Panc1 (cell line): Measurements from ENCODE around the gene TRIM68.

Experiments used
- TF ChIP-seq, protein P1 (sequence below), 2 experiments: IDR thresholded peaks; 2 replicates each; pipeline ENCODE4 v1.6.1; 2011 to 2012; ENCODE audit warnings: low read depth in 2 of 2, control low read depth in 1 of 2, low read length in 1 of 2, mild to moderate bottlenecking in 1 of 2, moderate library complexity in 1 of 2; ENCODE audit not compliant: insufficient read depth in 1 of 2
- TF ChIP-seq, protein P2 (sequence below): fragments of 450-650 bp; IDR thresholded peaks from 2 replicates; pipeline ENCODE4 v1.5.1; 2017; ENCODE audit warnings: mild to moderate bottlenecking

DNA sequence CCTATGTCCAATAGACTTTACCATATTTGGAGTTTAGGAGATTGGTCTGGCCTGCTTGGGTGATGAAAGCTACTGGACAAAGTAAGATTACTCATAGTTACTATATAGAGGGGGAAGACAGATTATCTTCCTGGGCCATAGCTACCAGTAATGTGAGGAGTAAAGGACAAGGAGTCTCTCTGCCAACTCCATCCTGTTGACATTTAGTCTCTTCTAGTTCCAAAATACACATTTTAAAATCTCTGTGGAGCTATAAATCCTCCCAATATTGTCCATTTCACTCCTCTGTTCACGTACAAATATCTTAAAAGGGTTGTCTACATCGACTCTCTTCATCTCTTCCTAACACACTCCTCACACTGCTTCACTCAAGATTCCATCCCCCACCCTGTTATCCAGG, 28.1 kb upstream of the TRIM68 start:
- TF ChIP-seq, protein P1, sequence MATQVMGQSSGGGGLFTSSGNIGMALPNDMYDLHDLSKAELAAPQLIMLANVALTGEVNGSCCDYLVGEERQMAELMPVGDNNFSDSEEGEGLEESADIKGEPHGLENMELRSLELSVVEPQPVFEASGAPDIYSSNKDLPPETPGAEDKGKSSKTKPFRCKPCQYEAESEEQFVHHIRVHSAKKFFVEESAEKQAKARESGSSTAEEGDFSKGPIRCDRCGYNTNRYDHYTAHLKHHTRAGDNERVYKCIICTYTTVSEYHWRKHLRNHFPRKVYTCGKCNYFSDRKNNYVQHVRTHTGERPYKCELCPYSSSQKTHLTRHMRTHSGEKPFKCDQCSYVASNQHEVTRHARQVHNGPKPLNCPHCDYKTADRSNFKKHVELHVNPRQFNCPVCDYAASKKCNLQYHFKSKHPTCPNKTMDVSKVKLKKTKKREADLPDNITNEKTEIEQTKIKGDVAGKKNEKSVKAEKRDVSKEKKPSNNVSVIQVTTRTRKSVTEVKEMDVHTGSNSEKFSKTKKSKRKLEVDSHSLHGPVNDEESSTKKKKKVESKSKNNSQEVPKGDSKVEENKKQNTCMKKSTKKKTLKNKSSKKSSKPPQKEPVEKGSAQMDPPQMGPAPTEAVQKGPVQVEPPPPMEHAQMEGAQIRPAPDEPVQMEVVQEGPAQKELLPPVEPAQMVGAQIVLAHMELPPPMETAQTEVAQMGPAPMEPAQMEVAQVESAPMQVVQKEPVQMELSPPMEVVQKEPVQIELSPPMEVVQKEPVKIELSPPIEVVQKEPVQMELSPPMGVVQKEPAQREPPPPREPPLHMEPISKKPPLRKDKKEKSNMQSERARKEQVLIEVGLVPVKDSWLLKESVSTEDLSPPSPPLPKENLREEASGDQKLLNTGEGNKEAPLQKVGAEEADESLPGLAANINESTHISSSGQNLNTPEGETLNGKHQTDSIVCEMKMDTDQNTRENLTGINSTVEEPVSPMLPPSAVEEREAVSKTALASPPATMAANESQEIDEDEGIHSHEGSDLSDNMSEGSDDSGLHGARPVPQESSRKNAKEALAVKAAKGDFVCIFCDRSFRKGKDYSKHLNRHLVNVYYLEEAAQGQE (IDR thresholded peaks at IDR 0.05; ENCODE audit: insufficient read depth in 1 of 2, low read depth in 2 of 2, low read length in 1 of 2): no peak
- TF ChIP-seq, protein P2, sequence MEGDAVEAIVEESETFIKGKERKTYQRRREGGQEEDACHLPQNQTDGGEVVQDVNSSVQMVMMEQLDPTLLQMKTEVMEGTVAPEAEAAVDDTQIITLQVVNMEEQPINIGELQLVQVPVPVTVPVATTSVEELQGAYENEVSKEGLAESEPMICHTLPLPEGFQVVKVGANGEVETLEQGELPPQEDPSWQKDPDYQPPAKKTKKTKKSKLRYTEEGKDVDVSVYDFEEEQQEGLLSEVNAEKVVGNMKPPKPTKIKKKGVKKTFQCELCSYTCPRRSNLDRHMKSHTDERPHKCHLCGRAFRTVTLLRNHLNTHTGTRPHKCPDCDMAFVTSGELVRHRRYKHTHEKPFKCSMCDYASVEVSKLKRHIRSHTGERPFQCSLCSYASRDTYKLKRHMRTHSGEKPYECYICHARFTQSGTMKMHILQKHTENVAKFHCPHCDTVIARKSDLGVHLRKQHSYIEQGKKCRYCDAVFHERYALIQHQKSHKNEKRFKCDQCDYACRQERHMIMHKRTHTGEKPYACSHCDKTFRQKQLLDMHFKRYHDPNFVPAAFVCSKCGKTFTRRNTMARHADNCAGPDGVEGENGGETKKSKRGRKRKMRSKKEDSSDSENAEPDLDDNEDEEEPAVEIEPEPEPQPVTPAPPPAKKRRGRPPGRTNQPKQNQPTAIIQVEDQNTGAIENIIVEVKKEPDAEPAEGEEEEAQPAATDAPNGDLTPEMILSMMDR: no peak
